Uterus (tissue), 2 donors: ENCODE results near the gene EFHC1.

Experiments
- POLR2A ChIP-seq, 2 donors: fragments of 450-650 bp; IDR thresholded peaks; one replicate each; pipeline ENCODE4 v1.6.1; 2016; ENCODE audit warnings: antibody characterized with exemption in 2 of 2, mild to moderate bottlenecking in 1 of 2, moderate library complexity in 1 of 2
- TF ChIP-seq, protein P1 (sequence below), 4 experiments: fragments of 200-600 bp in 2 of 4; fragments of 450-650 bp in 2 of 4; sonication (generic) in 2 of 4; IDR thresholded peaks; one replicate each; pipeline ENCODE4 v1.5.1; 2016 to 2019; ENCODE audit warnings: antibody characterized with exemption in 4 of 4, mild to moderate bottlenecking in 2 of 4, moderate library complexity in 1 of 4

DNA sequence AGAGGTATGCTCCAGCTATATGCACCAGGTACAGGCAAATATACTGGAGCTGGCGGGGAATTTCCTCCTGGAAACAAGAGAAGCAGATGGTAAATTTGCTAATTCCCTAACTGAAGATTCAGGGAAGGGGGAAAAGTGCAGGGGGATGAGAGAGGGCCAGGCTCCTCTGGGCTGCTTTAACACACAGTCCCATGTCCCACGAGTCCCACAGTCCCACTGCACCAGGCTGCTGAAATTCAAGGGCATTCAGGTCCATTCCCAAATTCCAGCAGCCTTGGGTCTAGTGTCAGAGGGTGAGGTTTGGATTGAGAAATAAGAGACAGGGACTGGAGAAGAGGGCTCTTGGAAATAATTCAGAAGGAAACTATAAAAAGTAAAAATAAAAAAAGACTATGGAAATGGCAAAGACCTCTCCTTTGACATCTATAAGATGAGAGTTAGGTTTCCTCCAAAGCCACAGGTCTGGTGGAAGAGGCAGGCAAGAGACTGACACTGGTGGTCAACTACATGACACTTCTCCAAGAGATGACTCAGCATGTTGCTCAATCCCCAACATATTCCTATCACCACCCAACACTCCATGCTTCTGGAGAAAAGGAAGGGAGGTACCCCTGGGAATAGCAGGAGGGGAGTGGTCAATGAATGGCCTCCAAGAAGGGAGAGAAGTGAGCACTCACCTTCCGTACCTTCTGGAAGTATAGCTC lies 87.6 kb downstream of the EFHC1 start:
- TF ChIP-seq, protein P1, sequence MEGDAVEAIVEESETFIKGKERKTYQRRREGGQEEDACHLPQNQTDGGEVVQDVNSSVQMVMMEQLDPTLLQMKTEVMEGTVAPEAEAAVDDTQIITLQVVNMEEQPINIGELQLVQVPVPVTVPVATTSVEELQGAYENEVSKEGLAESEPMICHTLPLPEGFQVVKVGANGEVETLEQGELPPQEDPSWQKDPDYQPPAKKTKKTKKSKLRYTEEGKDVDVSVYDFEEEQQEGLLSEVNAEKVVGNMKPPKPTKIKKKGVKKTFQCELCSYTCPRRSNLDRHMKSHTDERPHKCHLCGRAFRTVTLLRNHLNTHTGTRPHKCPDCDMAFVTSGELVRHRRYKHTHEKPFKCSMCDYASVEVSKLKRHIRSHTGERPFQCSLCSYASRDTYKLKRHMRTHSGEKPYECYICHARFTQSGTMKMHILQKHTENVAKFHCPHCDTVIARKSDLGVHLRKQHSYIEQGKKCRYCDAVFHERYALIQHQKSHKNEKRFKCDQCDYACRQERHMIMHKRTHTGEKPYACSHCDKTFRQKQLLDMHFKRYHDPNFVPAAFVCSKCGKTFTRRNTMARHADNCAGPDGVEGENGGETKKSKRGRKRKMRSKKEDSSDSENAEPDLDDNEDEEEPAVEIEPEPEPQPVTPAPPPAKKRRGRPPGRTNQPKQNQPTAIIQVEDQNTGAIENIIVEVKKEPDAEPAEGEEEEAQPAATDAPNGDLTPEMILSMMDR (IDR thresholded peaks at IDR 0.05): no peak
- no peak for TF ChIP-seq POLR2A (IDR thresholded peaks at IDR 0.05)
